ENCODE data around the gene PRDM12.

PRDM12 gene

DNA sequence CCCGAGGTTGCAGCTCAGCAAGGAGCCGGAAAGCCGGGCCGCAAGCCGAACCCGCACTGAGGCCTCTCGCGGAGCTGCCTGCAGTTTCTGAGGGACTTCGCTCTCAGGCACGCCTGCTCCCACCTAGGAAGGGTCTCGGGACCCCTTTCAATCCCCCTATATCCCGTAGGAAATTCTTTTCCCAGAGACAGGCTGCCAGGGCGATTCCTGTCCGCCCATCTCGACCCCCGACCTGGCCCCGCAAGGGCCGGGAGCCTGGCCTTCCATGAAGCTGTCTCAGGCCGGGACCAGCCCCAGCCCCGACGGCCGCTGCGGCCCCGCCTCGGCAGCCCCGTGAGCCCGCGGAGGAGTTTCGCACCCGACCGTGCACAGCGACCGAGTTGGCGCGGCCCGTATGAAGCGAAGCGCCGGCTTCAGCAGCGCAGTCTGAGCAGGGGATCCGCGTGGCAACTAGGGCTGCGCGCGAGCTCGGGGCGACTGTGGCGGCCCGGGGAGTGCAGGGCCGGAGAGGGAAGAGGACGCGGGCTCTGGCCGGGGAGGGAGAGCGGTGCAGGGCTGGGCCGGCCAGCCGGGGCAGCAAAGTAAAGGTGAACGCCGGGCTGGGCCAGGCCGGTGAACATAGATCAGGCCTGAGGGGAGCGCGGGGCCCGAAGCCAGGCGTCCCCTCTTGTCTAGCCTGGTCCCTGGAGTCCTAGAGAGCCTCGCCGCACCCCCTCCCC, 977 bp upstream of the PRDM12 start:
- H3K27ac ChIP-seq = no peak overlapping the region
- no peak for DNase-seq (ENCODE audit: low read depth, low spot score)

- no peak for DNase-seq (ENCODE audit: low read depth, low spot score)
- no peak overlapping the region for H3K27ac ChIP-seq
Observed at GRCh38 chr9:130663977-130664250, 480 bp upstream of the PRDM12 start.

- DNase-seq (ENCODE audit: low read depth, low spot score) = no peak
- H3K27ac ChIP-seq = no peak overlapping the region
Observed at GRCh38 chr9:130665029-130665430, 636 bp downstream of the PRDM12 start.

GRCh38 chr9:130665431-130666392, 1.3 kb downstream of the PRDM12 start:
- H3K27ac ChIP-seq = no peak overlapping the region
- DNase-seq (ENCODE audit: low read depth, low spot score) = no peak

GRCh38 chr9:130666393-130667119, 2.2 kb downstream of the PRDM12 start:
- DNase-seq (ENCODE audit: low read depth, low spot score) = no peak
- H3K27ac ChIP-seq = no peak overlapping the region

DNA sequence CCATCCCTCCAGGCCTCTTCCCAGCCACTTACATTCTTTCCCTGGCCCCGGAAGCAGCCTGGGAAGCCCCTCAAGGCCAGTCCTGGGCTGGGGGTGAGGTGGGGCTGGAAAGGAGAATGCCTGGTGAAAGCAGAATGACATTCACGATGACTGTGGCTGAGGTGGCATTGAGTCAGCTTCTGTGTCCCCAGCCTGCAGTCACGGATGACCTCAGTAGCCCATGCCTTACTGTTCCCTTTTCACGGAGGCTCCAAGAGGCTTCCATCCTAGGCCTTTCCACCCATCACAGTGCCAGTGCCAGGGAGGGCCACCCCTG, 2.7 kb downstream of the PRDM12 start:
- DNase-seq (ENCODE audit: low read depth, low spot score) = no peak
- no peak overlapping the region for H3K27ac ChIP-seq

DNA sequence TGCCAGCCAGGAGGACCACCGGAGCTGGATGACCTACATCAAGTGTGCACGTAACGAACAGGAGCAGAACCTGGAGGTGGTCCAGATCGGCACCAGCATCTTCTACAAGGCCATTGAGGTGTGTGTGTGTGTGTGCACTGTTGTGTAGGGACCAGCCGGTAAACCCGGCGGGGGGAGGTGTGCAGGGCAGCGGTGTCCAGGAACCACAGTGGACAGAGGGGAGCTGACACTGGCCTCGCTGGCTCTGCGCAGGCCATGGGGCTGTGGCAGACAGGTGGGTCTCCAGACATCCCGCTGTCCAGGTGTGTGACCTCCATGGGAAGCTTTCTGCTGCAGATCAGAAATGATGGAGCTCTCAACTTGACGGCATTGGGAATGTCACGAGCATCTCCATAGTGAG, 3.8 kb downstream of the PRDM12 start:
- DNase-seq (ENCODE audit: low read depth, low spot score) = no peak
- H3K27ac ChIP-seq = no peak overlapping the region

- DNase-seq (ENCODE audit: low read depth, low spot score) = no peak
- no peak overlapping the region for H3K27ac ChIP-seq
Observed at GRCh38 chr9:130668659-130669058, 4.3 kb downstream of the PRDM12 start.

GRCh38 chr9:130669965-130670364, 5.6 kb downstream of the PRDM12 start:
- no peak for DNase-seq (ENCODE audit: low read depth, low spot score)
- H3K27ac ChIP-seq = no peak overlapping the region

DNA sequence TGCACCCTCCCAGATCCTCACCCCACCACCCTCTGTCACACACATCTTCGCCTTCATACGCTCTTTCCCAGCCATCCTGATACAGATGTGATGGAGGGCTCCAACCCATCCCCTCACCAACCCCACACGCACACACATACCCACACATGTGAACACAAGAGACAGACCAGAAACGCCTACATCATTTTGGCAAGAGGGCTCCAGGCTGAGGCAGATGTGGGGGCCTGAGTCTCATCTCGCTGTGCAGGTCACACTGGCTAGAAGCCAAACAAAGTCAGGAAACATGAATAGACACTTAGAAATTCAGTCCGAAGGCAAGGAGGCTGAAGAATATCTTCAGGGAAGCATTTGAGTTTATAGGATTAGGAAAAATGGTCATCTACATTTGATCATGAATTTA, 6.2 kb downstream of the PRDM12 start:
- no peak for DNase-seq (ENCODE audit: low read depth, low spot score)

GRCh38 chr9:130672466-130672865, 8.1 kb downstream of the PRDM12 start:
- DNase-seq (ENCODE audit: low read depth, low spot score) = no peak

More for the DNA sequence above, 6.2 kb downstream of the PRDM12 start:
- no peak overlapping the region for H3K27ac ChIP-seq

DNA sequence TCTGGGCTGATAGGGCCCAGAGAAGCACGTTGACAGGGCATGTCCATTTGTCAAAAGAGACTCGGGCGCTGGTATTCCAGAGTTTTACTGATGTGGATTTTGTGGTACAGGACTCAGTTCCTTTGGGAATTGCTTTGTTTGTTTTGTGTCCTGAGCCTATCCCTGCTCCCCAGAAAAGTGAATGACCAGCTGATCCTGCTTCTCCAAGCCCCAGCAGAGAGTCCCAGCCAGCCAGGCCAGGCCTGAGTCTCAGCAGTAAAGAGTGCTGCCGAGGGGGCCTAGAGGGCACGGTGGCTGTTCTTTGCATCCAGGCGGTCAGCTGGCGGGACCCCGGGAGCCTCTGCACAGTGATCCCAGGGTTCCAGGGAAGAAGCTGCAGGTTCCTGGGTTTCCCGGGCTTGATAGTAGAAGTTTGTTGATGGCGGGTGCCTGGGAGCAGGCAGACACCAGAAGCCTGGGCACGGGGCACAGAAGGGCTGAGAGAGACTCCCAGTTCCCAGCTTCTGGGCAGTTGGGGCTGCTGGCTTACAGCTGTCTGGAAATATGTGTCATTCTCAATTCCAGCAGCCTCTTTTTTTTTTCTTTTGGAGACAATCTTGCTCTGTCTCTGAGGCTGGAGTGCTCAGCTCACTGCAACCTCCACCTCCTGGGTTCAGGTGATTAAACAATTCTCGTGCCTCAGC, 8.7 kb downstream of the PRDM12 start:
- no peak for DNase-seq (ENCODE audit: low read depth, low spot score)

More at GRCh38 chr9:130672466-130672865, 8.1 kb downstream of the PRDM12 start:
- H3K27ac ChIP-seq = no peak overlapping the region

GRCh38 chr9:130675396-130675795, 11.0 kb downstream of the PRDM12 start:
- no peak for DNase-seq (ENCODE audit: low read depth, low spot score)
- no peak overlapping the region for H3K27ac ChIP-seq

More for the DNA sequence above, 8.7 kb downstream of the PRDM12 start:
- no peak overlapping the region for H3K27ac ChIP-seq

DNA sequence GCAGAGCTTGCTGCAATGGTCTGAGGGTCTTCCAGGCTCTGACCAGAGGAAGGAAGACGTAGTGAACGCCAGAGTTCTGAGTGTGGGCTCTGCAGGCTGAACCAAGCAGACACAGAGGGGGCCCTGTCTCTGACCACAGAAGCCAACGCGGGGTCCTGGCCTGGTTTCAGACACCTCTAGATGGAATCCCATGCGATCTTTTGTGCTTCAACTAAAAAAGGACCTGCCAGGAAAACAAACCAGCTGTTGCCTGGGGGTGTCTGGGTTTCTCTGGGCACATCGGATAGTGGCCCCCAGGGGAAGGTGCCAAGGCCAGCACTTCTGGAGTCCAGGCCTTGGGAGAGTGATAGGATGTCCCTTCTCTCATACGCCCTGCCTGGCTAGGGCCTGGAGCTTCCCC, 12.9 kb downstream of the PRDM12 start:
- DNase-seq (ENCODE audit: low read depth, low spot score) = no peak
- no peak overlapping the region for H3K27ac ChIP-seq

GRCh38 chr9:130680836-130681768, 16.7 kb downstream of the PRDM12 start:
- peak; percentile 52 for DNase-seq (ENCODE audit: low read depth, low spot score)
- no peak overlapping the region for H3K27ac ChIP-seq

DNA sequence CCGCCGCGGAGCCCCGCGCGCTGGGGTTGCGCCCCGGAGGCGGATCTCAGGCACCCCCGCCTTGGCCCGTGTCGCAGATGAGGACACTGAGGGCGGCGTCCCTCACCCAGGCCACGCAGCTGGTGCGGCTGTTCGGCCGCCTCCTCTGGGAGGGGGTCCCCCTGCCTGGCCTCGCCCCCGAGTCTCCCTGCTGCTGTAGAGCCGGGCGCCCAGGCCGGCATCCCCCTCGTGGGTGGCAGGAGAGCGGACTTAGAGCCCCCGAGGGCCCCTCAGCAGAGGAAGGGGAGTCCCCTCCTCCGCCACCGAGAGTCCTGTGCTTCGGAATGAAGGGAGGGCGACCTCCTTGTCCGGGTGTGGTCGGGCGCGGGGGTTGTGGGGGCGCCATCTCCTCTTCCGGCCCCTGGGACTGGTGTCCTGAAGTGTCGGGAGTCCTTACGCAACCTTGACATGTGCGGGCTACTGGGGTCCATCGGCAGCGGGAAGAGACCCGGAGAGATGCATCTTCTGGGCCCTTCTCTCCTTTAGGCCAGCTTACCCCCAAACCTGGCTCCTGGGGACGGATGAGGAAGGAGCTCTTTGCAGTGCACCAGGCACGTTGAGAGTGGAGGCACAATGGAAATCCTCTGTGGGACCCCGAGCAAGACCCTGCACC, 17.5 kb downstream of the PRDM12 start:
- H3K27ac ChIP-seq = no peak overlapping the region
- DNase-seq (ENCODE audit: low read depth, low spot score) = no peak

DNA sequence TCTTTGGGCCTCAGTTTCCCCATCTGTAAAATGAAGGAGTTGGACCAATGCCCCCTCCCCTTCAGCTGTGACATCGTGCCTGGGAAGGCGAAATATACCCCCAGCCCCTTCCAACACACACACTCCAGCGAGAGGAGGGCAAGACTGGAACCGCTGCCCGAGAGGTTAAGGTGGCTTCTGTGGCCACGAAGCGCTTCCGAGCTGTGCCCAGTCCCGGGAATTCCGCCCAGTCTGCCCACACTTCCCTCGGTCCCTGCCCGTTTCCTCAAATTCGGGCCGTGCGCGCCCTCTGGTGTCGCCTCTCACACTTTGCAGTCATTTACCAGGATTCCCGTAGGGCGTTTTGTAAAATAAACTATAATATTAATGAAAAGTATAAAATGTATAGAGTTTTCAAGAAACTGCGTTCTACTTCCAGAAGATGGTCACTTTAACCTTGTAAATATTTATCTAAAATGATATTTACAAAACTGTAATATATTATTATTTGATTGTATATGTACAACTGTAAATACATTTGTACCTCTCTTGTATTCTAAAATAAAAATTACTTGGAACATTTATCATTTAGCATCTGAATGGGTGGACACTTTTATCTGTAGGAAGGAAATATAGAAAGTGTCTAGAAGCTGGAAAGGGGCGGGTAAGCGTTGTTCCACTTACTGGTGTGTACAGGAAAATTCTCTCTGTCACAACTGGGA, 18.2 kb downstream of the PRDM12 start:
- no peak overlapping the region for H3K27ac ChIP-seq
- DNase-seq (ENCODE audit: low read depth, low spot score) = no peak

GRCh38 chr9:130685104-130685503, 20.7 kb downstream of the PRDM12 start:
- H3K27ac ChIP-seq = no peak overlapping the region
- no peak for DNase-seq (ENCODE audit: low read depth, low spot score)
